C4-2B (cell line): ENCODE measurements around the gene DCAF12L2.
"Not testable (repeated sequence)": the region's sequence is repeated elsewhere in the genome, so short reads cannot be mapped to it uniquely, and the experiment has no call there.

ENCODE experiments used
- H3K27ac ChIP-seq: fragments of 450-650 bp; 2 replicates; pipeline ENCODE4 v1.5.1; 2017
- CTCF ChIP-seq: fragments of 450-650 bp; conservative IDR thresholded peaks from 2 replicates; pipeline ENCODE4 v1.5.1; 2017; ENCODE audit warnings: mild to moderate bottlenecking
- ZFX ChIP-seq: fragments of 450-650 bp; IDR thresholded peaks from 2 replicates; pipeline ENCODE4 v1.6.1; 2017

DCAF12L2 gene

GRCh38 chrX:126165721-126166461 is at the start of gene DCAF12L2:
DCAF12L2 (minus strand) TSS chrX:126166289; CDS start chrX:126165924, 365 bp downstream.
- H3K27ac ChIP-seq = no peak within 1 kb of the TSS
- TF ChIP-seq CTCF (no peak), ZFX (no peak)

GRCh38 chrX:126190888-126191287 is 24.8 kb upstream of the DCAF12L2 start:
- not testable (repeated sequence) for H3K27ac ChIP-seq

DNA sequence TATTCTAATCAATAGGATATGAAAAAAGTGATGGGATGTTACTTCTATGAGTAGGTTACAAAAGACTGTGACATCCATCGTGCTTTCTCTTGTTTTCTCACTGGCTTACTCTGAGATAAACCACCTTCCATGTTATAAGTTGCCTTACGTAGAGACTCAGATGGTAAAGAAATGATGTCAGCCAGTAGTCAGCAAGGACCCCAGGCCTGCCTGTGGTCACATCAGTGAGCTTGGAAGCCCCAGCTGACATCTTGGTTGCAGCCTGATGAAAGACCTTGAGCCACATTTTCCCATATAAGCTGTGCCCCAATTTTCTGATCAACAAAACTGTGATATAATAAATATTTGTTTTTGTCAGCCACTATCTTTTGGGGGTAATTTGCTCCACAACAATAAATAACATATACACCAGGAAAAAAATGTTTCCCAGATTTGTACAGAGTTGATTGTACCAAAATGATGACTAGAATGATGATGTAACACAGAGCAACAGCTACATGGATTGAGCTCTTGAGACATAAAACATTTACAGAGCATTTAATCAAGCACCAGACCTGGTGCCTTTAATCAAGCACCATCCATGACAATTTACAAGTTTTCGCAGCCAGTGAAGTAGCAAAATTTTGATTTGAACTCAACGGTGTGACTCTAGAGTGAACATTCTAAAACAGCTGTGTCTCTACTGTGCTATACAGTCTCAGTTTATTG is 11.2 kb upstream of the DCAF12L2 start:
- no peak overlapping the region for H3K27ac ChIP-seq
- TF ChIP-seq ZFX (no peak), CTCF (no peak)

- TF ChIP-seq CTCF = no peak
- no peak for TF ChIP-seq ZFX
- no peak overlapping the region for H3K27ac ChIP-seq
Observed at GRCh38 chrX:126170720-126171119, 4.6 kb upstream of the DCAF12L2 start.

- no peak for TF ChIP-seq CTCF
- TF ChIP-seq ZFX = no peak
- H3K27ac ChIP-seq = no peak overlapping the region
Observed at GRCh38 chrX:126167560-126167959, 1.5 kb upstream of the DCAF12L2 start.

- TF ChIP-seq CTCF = no peak
- no peak for TF ChIP-seq ZFX
- no peak overlapping the region for H3K27ac ChIP-seq
Observed at GRCh38 chrX:126165401-126165720, 728 bp downstream of the DCAF12L2 start.

DNA sequence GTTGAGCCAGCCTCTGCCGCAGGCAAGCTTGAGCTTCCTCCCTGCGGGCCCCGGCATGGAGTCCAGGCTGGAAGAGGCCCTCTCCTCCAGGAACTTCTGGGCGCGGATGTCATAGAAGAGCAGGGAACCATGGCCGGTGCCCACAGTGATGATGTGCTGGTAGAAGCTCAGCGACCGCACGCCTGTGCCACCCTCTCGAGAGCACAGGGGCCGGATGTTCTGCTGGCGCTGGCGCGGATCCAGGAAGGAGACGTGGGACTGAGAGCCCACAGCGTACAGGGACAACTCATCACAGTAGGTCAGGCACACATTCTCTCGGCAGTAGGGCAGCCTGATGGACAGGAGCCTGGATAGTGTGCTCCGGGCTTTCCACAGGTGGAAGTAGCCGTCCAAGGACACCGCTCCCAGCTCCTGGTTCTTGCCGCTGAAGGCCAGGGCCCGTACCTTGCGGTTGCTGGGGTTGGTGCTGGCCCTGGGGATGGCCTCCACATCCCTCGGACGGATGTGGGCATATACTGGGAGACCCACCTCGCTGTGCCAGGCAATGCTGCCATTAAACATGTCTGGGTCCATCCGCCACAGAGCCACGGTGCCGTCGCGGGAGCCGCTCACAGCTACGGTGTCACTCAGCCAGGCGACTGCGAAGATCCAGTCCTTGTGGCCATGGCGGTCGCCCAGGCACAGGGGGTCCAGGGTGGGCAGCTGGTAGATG is 1.2 kb downstream of the DCAF12L2 start:
- no peak overlapping the region for H3K27ac ChIP-seq
- TF ChIP-seq CTCF (no peak), ZFX (no peak)
